ENCODE measurements around the gene CHID1.

DNA sequence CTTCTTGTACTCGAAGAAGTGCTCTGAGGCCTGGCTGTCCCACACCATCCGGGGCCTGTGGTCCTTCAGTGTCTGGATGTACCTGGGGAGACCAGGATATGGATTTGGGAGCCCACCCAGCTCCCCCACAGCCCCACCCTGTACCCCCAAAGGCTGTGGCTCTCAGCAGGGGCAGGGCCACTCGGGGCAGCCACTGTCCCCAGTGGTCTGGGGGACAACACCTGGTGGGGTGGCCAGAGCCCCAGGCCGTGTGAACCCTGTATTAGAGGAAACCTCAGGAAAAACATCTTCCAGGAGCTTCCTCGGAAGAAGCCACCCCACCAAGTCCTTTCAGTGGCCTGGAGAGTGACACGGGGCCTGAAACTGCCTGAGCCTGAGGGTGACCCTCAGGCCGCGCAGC, 40.2 kb downstream of the CHID1 start:
- TF ChIP-seq, protein P1, sequence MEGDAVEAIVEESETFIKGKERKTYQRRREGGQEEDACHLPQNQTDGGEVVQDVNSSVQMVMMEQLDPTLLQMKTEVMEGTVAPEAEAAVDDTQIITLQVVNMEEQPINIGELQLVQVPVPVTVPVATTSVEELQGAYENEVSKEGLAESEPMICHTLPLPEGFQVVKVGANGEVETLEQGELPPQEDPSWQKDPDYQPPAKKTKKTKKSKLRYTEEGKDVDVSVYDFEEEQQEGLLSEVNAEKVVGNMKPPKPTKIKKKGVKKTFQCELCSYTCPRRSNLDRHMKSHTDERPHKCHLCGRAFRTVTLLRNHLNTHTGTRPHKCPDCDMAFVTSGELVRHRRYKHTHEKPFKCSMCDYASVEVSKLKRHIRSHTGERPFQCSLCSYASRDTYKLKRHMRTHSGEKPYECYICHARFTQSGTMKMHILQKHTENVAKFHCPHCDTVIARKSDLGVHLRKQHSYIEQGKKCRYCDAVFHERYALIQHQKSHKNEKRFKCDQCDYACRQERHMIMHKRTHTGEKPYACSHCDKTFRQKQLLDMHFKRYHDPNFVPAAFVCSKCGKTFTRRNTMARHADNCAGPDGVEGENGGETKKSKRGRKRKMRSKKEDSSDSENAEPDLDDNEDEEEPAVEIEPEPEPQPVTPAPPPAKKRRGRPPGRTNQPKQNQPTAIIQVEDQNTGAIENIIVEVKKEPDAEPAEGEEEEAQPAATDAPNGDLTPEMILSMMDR (IDR thresholded peaks at IDR 0.05) = no peak
- no peak for TF ChIP-seq EZH2 (IDR thresholded peaks at IDR 0.05; ENCODE audit: borderline replicate concordance, insufficient read depth, low read depth, low read length, poor library complexity, severe bottlenecking)
